ENCODE measurements around the gene VEZT. TPM values are rescaled to one million over a fixed set of nuclear protein-coding genes. Genes with fewer than 3 reads are reported as not detected.
A peak's percentile ranks its signal among the peaks of the same experiment; 100 is the strongest.

VEZT gene
- total RNA-seq, 1 donor from 2014 or later = 57.4 TPM

DNA sequence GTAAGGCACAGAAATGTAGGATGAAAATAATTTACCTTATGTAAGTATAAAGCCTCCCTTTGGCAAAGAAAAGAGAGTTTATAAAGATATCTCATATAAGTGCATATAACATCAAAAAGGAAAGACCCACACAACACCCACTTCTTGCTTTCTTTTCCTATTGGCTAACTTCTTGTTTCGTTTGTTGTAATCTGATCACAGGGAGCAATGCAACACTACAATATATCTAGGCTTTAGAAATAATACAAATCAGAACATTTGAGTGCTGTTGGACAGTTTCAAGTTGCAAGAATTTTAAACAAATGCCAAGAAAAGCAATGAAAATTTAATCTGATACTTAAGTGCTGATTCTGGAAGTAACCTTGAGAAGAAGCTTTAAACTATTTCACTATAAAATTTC lies 1.7 kb upstream of the VEZT start:
- peak; percentile 79 for DNase-seq (ENCODE audit: low read depth)
- H3K27me3 ChIP-seq (ENCODE audit: control insufficient read depth, insufficient read depth, low read length) = no peaks in the 10 kb centered on the region
- no peak for TF ChIP-seq CTCF (IDR thresholded peaks at IDR 0.05; ENCODE audit: insufficient read depth, low read length, severe bottlenecking)
- H3K4me3 ChIP-seq (ENCODE audit: low read depth, low read length) = peak overlapping the region; percentile 82
- no peaks in the 10 kb centered on the region for H3K36me3 ChIP-seq (ENCODE audit: control insufficient read depth, insufficient read depth, low read length)
- FAIRE-seq = no peak

DNA sequence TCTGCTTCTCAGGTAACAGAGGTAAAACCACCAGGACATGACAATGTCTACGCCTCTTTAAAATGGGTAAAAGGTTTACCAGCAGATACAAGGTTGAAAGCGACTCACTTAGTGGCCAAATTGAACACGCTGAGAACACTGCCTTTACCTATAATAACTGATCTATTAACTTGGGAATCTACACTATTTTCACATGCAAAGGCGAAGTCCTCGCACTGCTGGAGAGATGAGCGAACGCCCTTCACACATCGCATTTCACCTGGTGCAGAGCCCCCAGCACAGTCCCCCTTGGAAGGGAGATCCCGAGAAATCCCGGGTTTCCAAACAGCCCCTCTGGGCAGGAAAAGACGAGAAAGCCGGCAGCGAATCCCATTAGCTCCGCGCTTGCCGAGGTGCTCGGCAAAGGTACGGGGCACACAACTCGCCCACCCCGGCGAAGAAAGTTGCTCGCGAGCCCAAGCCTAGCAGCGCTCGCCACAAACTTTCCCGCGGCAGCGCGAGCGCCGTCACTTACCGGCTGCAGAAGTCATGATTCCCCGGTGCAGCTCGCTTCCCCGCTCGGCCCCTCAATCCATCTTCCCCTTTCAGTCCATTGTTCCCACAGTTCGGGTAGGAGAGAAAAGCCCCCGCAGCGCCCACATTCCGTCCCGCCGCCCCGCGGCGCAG lies 763 bp upstream of the VEZT start:
- Histone ChIP-seq H3K4me3 (ENCODE audit: low read depth, low read length) (peak overlapping the region; percentile 82), H3K27me3 (ENCODE audit: control insufficient read depth, insufficient read depth, low read length) (no peaks in the 10 kb centered on the region), H3K36me3 (ENCODE audit: control insufficient read depth, insufficient read depth, low read length) (no peaks in the 10 kb centered on the region)
- no peak for DNase-seq (ENCODE audit: low read depth)
- no peak for TF ChIP-seq CTCF (IDR thresholded peaks at IDR 0.05; ENCODE audit: insufficient read depth, low read length, severe bottlenecking)
- FAIRE-seq = no peak

- DNase-seq (ENCODE audit: low read depth) (peak; percentile 73), FAIRE-seq (no peak)
- TF ChIP-seq CTCF (IDR thresholded peaks at IDR 0.05; ENCODE audit: insufficient read depth, low read length, severe bottlenecking) = no peak
- H3K36me3 ChIP-seq (ENCODE audit: control insufficient read depth, insufficient read depth, low read length) = no peaks in the 10 kb centered on the region
- no peaks in the 10 kb centered on the region for H3K27me3 ChIP-seq (ENCODE audit: control insufficient read depth, insufficient read depth, low read length)
- H3K4me3 ChIP-seq (ENCODE audit: low read depth, low read length) = peak overlapping the region; percentile 82
These were observed 835 bp downstream of the VEZT start for GRCh38 chr12:95218150-95219133.

DNA sequence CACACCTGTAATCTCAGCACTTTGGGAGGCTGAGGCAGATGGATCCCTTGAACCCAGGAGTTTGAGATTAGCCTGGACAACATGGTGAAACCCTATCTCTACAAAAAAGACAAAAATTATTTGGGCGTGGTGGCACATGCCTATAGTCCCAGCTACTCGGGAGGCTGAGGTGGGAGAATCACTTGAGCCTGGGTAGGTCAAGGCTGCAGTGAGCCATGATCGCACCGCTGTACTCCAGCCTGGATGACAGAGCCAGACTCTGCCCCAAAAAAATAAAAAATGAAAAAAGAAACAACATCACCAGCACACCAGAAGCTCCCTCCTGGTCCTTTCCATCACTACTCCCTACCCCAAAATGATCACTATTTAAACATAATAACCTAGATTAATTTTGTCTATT lies 2.6 kb downstream of the VEZT start:
- Histone ChIP-seq H3K27me3 (ENCODE audit: control insufficient read depth, insufficient read depth, low read length) (no peaks in the 10 kb centered on the region), H3K4me3 (ENCODE audit: low read depth, low read length) (no peak overlapping the region), H3K36me3 (ENCODE audit: control insufficient read depth, insufficient read depth, low read length) (peaks cover 2% of the 10 kb centered on the region)
- no peak for TF ChIP-seq CTCF (IDR thresholded peaks at IDR 0.05; ENCODE audit: insufficient read depth, low read length, severe bottlenecking)
- no peak for DNase-seq (ENCODE audit: low read depth)
- no peak for FAIRE-seq

- H3K27me3 ChIP-seq (ENCODE audit: control insufficient read depth, insufficient read depth, low read length) = no peaks in the 10 kb centered on the region
- no peak for FAIRE-seq
These were observed 3.1 kb downstream of the VEZT start for GRCh38 chr12:95220726-95221125.

More at GRCh38 chr12:95220726-95221125, 3.1 kb downstream of the VEZT start:
- Histone ChIP-seq H3K4me3 (ENCODE audit: low read depth, low read length) (no peak overlapping the region), H3K36me3 (ENCODE audit: control insufficient read depth, insufficient read depth, low read length) (peaks cover 2% of the 10 kb centered on the region)
- TF ChIP-seq CTCF (IDR thresholded peaks at IDR 0.05; ENCODE audit: insufficient read depth, low read length, severe bottlenecking) = no peak
- DNase-seq (ENCODE audit: low read depth) = no peak
